Right ventricle myocardium superior (tissue), 1 donor: Measurements from ENCODE around the gene CEACAM16. TPM values are rescaled to one million over a fixed set of nuclear protein-coding genes. Genes with fewer than 3 reads are reported as not detected.
"Not testable (repeated sequence)": the region's sequence is repeated elsewhere in the genome, so short reads cannot be mapped to it uniquely, and the experiment has no call there.

Source experiments
- ATAC-seq: fragments of 200-7000 bp; cut with Tn5 transposase; one replicate; pipeline ENCODE4 v1.9.1; 2020; ENCODE audit warnings: mild to moderate bottlenecking; ENCODE audit not compliant: poor library complexity
- DNase-seq: peaks from one replicate; pipeline ENCODE4 v3.0.0-alpha.2; 2020
- intact Hi-C: fragments of 100-400 bp; cut with DNase I; formaldehyde crosslinking; loops from one replicate; pipeline ENCODE4 v1.11.2; 2022
- total RNA-seq: library from RNA; stranded (reverse); fragmentation: NEBNext Ultra II Directional; extraction: Animal tissue kit (Norgen Biotek cat#: 25700); gene quantifications from one replicate; pipeline ENCODE4 v1.2.1, GENCODE V29; 2021
- donor health status: DM: no; HTN: yes; CAD: no; lungs with severe emphysema.

The CEACAM16 gene
- total RNA-seq, 1 donor from 2014 or later = not detected

DNA sequence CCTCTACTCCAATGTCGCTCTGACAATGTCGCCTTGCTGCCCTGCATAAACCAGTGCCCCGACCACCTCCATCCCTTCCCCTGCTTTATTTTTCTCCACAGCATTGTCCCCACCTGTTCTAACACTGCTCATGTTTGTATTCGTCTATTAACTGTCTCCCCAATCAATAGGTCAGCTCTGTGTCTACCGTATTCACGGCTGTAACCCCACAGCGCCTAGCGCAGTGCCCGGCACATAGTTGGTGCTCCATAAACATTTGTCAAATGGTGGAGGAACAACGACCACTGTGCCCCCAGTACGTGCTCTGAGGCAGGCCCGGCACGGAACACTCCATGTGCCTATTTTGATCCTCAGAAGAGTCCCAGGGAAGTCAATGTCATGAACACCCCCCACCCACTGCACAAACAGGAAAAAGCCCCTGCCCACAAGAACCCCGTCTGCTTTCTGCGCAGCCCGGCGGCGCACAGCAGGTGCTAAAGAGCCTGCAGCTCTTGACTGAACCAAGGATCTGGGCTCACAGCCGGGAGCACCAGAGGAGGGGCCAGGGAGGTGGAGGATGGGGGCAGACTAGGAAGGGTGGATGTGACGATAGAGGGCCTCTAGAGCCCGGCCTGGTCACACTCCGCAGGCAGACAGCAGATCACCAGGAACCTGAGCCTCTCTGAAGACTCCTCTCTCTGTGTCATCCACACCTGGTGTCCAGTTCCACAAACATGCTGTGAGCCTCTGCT lies 1.8 kb upstream of the CEACAM16 start:
- DNase-seq (no peak), ATAC-seq (no peak)
- intact Hi-C loops = no loop called here

DNA sequence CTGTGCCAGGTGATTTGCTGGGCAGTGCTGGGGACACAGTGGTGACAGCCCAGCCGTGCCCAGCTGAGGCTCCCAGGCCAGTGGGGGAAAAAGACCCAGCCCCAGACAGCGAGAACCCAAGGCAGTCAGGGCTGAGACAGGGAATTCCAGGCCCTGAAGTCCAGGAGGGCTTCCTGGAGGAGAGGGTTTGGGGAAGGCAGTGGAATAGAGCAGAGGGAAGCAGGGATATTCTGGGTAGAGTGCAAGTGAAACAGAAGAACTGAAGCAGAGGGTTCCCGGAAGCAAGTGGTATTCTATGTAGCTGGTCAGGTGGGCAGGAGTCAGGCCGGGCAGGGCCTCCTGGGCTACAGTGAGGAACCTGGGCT lies 1.3 kb upstream of the CEACAM16 start:
- intact Hi-C loops = no loop called here
- no peak for DNase-seq
- ATAC-seq = no peak

DNA sequence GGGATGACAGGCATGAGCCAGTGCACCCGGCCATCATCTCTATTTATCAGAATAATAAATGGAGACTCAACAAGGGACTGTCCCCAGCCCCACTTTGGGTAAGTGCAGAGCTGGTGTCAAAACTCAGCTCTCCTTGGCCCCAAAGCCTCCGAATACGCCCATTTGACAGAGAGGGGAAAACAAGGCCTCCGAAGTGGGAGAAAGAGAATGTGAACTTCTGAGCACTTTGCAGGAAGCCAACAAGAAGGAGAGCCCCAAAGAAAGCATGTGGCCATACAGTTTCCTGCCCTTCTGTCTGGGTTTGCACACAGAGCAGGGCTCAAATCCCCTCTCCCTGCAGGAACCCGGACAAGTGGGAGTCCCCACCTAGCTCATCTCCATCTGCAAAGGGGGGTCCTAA lies 1.6 kb downstream of the CEACAM16 start:
- ATAC-seq = no peak
- DNase-seq = no peak
- intact Hi-C loops = no loop called here

DNA sequence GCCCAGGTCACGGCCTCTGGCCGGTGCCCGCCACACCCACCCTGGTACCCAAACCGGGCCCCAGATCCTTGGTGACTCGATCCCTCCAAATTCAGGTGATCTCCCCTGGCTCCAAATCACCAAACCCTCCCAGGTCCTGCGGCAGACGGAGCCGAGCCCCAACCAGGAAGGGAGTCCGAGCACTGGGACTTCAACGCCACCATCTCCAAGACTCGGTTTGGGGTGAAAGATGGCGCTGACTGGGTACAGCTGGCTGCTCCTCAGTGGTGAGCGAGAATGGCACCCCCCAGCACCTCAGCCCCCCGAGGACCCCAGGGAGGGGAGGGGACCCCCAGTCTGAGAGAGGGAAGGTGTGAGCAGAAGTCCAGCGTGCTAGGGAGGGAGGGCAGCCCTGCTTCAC lies 2.3 kb downstream of the CEACAM16 start:
- ATAC-seq (no peak), DNase-seq (no peak)
- intact Hi-C loops = no loop called here

DNA sequence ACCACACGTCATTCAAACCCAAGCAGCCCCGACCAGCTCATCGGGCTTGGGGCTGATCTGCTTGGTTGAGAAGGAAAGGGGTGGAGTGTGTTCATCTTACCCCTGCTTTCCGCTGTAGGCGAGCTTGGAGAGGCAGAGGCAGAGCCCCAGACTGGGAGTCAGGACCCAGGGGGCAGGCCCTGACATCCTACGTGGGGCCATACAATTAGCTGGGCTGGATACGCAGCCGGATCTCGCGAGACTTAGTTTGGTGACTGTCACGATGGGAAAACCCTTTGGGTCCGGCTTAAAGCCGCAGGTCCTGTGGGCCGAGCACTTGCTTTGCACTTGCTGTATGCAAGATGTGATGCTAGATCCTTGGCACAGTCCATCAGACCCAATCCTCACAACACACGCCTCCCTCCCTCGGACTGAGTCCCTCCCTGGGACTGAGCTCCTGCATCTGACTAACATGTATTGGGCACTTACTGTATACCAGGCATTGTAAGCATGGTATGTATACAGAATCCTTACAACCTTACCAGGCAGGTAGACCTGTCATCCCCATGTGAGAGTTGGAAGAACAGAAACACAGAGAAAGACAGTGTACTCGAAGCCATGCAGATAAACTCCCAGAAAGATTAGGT lies 3.7 kb downstream of the CEACAM16 start:
- intact Hi-C loops = no loop called here
- DNase-seq = no peak
- ATAC-seq = no peak

DNA sequence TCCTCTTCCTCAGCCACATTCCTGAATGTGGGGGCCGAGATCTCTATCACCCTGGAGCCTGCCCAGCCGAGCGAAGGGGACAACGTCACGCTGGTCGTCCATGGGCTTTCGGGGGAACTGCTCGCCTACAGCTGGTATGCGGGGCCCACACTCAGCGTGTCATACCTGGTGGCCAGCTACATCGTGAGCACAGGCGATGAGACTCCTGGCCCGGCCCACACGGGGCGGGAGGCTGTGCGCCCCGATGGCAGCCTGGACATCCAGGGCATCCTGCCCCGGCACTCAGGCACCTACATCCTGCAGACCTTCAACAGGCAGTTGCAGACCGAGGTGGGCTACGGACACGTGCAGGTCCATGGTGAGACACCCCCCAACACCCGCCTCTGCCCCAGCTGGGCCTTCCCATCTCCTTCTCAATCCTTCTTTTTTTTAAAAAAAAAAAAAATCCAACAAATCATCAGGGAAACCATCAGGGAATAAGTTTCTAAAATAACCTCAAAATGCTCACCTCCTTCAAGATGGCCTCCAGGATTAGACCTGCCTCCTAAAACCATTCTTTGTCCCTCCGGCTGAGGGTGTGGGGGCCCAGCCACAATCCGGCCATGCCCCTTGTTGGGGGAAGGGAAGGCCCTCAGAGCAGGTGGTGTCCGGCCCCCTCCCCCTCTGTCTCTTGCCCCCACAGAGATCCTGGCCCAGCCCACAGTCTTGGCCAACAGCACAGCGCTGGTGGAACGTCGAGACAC lies 4.6 kb downstream of the CEACAM16 start:
- ATAC-seq = no peak
- no peak for DNase-seq
- intact Hi-C loops = no loop called here

DNA sequence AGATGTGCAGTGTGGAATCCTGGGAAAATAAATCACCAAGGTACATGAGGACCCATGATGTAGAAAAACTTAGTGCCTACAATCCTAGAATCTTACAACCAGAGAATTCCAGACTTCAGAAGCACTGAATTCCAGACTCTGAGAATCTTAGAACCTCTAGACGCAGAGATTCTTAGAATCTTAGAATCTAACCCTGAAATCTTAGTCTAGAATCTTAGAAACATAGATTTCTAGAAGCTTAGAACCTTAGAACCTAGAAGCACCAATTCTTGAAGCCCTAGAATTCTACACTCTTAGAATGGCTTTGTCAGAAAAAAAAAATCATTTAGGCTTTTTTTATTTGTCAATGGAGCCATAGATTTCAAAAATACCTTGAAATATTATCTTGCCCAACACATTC lies 6.0 kb downstream of the CEACAM16 start:
- intact Hi-C loops = no loop called here
- DNase-seq (no peak), ATAC-seq (no peak)

DNA sequence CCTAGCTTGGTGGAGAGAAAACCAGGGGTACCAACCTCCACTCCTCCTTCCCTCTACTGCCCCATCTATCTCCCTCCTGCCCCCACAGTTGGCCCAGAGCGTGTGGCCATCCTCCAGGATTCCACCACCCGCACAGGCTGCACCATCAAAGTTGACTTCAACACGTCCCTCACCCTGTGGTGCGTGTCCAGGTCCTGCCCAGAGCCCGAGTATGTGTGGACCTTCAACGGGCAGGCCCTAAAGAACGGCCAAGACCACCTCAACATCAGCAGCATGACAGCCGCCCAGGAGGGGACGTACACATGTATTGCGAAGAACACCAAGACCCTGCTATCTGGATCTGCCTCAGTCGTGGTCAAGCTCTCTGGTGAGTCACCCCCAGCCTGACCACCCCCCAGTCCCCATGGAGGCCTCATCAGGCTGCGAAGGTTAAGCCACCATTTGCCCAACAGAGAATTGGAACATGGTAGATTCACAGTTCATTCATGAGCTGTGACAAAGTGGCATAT lies 6.6 kb downstream of the CEACAM16 start:
- DNase-seq (no peak), ATAC-seq (no peak)
- intact Hi-C loops = no loop called here

DNA sequence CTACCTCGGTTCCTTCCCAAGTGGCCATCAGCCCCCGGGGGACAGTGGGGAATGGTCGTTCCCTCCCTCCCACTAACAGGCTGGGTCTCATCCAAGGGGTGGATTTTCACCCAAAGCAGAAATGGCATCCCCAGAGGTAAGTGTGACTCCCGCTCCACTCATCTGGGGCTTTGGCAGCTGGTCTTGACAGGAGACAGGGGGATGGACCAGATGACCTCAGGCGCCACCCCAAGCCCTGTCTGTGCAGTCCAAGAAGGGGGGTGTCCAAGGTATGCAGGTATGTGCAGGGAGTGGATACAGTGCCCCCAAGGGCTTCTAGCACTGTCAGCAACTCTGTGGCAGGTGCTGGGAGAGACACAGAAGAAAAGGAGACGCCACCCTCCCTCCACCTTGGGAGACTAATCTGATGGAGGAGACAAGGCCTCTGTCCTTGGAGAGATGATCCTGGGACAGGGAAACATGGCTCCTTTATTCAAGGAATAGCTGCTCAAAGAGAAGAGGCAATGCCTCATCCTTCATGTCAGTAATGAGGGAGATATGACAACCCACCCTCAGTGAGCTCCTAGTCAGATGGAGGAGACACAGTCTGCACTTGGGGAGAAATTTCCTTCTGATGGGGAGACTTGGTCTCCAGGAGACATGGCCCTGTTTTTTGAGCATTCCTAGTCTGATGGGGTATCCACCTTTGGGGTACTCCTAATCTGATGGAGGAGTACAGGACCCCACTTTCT lies 7.7 kb downstream of the CEACAM16 start:
- DNase-seq = no peak
- intact Hi-C loops = no loop called here
- ATAC-seq = no peak

DNA sequence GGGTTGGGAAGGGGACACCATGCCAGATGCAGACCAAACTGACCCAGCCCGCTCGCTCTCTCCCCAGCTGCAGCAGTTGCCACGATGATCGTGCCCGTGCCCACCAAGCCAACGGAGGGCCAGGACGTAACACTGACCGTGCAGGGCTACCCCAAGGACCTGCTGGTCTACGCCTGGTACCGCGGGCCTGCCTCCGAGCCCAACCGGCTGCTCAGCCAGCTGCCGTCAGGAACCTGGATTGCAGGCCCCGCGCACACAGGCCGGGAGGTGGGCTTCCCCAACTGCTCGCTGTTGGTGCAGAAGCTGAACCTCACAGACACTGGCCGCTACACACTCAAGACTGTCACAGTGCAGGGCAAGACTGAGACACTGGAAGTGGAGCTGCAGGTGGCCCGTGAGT lies 8.8 kb downstream of the CEACAM16 start:
- intact Hi-C loops = no loop called here
- no peak for ATAC-seq
- DNase-seq = no peak

DNA sequence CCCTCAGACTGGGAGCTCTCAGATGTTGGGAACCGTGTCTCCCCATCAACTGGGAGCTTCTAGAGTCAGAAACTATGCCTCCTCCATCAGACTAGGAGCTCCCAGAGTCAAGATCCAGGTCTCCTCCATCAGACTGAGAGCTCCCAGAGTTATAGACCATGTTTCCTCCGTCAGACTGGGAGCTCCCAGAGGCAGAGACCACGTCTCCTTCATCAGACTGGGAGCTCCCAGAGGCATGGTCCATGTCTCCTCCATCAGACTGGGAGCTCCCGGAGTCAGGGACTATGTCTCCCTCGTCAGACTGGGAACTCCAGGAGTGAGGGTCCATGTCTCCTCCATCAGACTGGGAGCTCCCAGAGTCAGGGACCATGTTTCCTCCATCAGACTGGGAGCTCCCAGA lies 10.0 kb downstream of the CEACAM16 start:
- no peak for ATAC-seq
- intact Hi-C loops = no loop called here
- DNase-seq = no peak

DNA sequence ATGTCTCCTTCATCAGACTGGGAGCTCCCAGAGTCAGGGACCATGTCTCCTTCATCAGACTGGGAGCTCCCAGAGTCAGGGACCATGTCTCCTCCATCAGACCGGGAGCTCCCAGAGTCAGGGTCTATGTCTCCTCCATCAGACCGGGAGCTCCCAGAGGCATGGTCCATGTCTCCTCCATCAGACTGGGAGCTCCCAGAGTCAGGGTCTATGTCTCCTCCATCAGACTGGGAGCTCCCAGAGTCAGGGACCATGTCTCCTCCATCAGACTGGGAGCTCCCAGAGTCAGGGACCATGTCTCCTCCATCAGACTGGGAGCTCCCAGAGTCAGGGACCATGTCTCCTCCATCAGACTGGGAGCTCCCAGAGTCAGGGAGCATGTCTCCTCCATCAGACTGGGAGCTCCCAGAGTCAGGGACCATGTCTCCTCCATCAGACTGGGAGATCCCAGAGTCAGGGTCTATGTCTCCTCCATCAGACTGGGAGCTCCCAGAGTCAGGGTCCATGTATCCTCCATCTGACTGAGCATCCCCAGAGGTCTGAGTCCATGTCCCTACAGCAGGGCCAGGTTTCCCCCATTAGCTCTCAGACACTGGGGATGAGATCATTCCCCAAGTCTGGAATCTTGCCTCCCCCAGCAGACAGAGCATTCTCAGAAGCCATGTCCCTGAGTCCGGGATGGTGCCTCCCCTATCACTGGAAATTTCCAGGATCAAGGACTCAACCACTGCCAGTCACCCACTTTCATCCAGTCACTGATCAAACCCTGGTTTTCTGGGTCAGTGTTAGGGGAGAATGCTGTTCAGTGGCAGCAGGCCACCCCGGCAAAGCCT lies 10.7 kb downstream of the CEACAM16 start:
- intact Hi-C loops, ATAC-seq, DNase-seq: not testable (repeated sequence)

DNA sequence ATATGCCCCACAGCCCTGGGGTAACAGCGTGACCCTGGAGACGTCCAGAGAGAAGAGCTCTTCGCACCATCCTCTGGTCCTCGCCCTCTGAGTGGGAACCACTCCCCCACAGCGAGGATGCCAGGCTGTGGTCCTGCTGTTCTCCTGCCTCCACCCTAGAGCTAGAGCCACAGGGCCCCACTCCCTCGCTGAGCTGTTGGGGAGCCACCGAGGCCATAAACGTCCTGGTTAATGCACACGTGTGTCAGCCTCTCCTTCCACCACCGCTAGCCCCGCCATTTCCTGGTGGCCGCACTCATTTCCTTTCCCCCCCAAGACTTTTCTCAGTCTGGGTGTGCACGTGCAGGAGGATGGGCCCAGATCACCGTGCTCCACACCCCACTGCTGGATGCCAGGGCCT lies 11.5 kb downstream of the CEACAM16 start:
- ATAC-seq = no peak
- intact Hi-C loops = no loop called here
- no peak for DNase-seq

DNA sequence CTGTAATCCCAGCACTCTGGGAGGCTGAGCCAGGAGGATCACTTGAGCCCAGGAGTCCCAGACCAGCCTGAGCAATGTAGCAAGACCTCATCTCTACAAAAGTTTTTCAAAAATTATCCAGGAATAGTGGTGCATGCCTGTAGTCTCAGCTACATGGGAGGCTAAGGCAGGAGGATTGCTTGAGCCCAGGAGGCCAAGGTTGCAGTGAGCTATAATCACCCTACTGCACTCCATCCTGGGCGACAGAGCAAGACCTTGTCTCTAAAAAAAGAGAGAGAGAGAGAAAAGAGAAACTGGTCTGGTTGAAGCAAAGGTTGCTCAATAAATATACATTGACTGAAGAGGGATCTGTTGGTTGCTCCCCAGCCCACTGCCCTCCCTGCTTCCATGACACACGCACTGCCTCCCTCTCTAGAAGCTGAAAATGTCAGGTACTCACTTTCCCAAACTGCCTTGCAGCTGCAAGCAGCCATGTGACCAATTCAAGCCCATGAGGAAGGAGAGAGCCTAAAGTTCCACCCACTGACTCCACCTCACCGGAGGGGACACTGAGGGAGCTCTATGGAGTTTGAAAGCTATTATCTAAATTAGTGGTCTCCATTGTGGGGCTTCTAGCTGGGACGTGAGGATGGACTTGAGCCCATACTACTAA lies 14.0 kb downstream of the CEACAM16 start:
- intact Hi-C loops = no loop called here
- ATAC-seq (no peak), DNase-seq (no peak)

DNA sequence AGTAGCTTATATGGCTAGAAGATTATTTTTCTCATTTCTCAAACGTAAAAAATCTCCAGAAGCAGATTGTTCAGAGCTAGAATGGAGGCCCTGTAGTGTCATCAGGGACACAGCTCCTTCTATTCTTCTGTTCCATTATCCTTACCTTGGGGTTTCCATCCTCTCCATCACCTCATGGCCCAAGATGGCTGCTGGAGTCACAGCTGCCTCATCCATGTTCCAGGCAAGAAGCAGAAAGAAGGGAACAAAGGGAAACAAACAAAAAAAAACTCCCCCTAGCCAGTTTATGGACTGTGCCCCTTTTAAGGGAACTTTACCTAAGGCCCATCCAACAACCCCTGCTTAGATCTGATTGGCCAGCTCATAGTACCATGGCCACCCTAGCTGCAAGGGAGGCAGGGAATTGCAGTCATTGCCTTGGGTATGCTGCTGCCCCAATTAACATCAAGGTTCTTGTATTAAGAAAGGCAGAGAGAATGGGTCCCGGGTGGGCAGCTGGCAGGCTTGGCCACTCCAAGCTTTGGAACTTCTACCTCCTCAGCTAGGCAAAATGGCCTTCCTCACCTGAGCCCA lies 15.7 kb downstream of the CEACAM16 start:
- ATAC-seq (no peak), DNase-seq (no peak)
- intact Hi-C loops = no loop called here

DNA sequence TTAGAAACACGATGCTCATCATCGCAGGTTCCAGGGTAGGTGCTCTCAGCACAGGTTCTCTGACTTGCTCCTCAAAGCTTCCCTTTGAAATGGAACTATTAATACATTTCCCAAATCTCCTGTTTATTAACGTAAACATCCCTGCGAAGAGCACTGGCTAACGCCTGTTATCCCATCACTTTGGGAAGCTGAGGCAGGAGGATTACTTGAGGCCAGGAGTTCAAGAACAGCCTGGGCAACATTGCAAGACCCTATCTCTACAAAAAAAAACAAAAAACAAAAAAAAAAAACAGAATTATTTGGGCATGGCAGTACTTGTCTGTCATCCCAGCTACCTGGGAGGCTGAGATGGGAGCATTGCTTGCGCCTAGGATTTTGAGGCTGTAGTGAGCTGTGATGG lies 18.7 kb downstream of the CEACAM16 start:
- no peak for DNase-seq
- intact Hi-C loops = no loop called here
- no peak for ATAC-seq

DNA sequence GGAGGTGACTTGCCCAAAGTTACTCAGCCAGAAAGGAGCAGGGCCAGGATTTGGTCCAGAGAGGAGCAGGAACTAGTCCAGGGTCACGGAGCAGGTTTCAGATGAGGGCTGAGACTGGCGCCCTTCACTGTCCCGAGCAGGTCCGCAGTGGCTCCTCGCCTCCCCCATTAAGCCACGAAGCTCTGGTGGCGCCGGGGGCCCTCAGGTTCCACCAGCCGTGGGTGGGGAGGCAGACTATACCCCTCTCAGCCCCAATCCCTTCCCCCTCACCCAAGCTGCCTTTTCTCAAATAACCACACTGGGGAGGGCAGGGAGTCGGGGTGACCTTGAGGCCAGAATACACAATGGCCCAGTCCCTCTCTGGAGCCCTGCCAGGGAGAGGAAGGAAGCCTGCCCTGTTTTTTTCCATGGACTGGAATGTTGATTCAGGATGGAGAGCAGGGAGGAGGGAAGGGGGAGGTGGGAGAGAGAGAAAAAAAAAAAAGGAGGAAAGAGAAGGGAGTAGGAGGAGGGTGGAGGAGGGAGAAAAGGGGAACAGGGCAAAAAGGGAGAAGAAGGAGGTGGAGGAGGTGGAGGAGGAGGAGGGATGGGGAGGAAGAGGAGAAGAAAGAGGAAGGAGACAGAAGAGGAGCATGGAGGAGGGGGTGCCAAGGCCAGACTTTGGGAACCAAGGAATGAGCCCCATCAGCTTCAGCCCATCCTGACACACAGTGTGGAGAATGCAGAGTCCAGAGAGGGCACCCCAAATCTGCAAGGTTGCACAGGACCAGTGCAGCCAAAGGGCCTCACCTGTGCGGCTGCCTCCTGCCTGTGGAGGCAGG lies 19.7 kb downstream of the CEACAM16 start:
- ATAC-seq (peak; percentile 83), DNase-seq (peak; percentile 85)
- intact Hi-C loops = no loop called here
